GM18511 (cell line): ENCODE measurements around the gene LYZL1.
"Not testable (repeated sequence)": the region's sequence is repeated elsewhere in the genome, so short reads cannot be mapped to it uniquely, and the experiment has no call there.

Experiments
- ATAC-seq: cut with Tn5 transposase; IDR thresholded peaks from one replicate; pipeline ENCODE4 v1.9.1; 2021; ENCODE audit warnings: mild to moderate bottlenecking, moderate library complexity; ENCODE audit not compliant: unreplicated experiment

LYZL1 gene

GRCh38 chr10:29259498-29259897 is 29.4 kb upstream of the LYZL1 start:
- ATAC-seq, result no peak

DNA sequence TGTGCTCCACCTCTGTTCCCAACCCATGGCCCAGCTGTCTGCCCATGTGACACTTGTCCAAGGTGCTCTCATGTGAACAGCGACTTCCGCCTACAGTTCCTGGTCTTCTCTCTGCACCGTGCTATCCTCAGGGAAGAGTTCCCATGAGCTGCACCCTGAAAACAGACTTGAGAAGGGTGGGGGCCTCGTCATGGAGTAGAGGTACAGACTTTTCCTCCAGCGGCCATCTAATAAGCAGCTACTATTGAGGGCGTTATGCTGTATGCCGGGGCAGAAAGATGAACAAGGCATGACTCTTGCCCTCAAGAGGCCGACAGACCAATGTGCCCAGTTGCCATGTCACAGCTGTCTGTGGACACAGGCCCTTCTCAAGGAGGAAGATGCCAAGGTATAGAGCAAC is 25.4 kb upstream of the LYZL1 start:
- ATAC-seq, result no peak

DNA sequence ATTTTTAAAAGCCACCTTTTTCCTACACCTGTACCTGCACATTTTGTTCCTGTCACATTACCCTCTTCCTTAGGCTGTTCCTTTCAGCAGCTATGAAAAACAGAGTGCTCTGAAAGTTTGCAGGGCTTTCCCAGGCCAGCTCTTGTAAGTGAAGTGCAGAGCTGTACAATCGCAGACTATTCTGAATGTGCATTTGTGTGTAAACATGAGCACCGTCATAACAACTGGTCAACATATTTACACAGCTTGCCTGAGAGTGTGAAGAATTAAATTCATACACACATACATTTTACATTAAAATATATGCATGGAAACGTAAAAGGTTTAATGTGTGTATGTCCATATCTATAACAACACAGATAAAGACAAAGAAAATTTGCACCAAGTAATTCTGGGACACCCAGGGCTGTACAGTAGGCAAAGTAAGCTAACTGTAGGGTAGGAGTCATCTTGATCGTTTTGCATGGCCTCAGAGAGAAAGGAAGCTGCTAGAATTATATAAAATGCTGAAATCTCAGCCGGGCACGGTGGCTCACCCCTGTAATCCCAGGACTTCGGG is 23.6 kb upstream of the LYZL1 start:
- no peak for ATAC-seq

DNA sequence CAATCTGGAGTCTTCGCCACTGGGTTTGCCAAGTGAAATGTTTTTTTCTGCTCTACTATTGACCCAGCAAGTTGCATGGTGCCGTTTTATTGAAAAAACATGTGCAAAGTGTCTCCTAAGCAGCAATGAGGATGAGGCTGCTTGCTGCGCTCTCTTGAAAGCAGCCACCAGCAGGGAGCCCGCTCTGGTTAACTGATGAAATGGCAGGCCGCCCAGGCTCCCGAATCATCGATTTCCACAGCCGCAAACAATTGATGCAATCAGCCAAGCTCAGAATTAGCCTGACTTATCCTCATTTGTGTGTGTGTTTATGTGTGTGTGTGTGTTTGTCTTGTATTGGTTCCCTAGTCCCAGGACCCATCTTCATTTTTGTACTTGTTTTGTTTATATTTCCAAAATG is 22.2 kb upstream of the LYZL1 start:
- ATAC-seq, result no peak

- no peak for ATAC-seq
Observed at GRCh38 chr10:29268011-29268410, 20.9 kb upstream of the LYZL1 start.

GRCh38 chr10:29269486-29269885 is 19.4 kb upstream of the LYZL1 start:
- no peak for ATAC-seq

DNA sequence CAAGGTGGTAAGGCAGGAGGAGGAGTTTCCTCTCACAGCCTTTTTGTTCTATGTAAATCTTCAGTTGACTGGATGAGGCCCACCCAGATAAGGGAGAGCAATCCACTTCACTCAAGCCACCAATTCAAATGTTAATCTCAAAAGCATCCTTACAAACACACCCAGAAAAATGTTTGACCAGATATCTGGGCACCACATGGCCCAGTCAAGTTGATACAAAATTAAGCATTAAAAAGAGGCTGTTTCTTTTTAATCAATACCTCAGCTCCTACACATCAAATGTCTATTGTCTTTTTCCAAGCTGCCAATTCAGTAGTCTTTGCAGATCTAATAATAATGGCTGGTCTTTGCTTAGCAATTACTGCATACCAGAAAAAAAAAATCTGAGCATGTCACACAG is 18.0 kb upstream of the LYZL1 start:
- ATAC-seq, result no peak

DNA sequence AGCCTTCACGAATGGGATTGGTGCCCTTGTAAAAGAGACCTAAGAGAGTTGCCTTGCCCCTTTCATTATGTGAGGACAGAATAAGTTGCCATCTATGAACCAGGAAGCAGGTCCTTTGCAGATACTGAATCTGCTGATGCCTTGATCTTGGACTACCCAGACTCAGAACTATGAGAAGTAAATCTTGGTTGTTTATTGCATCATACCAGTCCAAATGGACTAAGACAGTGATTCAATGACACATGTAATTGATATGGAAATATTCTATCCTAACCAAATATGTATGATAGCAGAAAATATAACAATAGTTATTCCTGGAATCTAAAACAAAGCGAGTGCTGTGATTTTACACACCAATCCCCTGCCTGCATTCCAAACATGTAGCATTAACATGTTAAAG is 17.0 kb upstream of the LYZL1 start:
- no peak for ATAC-seq

DNA sequence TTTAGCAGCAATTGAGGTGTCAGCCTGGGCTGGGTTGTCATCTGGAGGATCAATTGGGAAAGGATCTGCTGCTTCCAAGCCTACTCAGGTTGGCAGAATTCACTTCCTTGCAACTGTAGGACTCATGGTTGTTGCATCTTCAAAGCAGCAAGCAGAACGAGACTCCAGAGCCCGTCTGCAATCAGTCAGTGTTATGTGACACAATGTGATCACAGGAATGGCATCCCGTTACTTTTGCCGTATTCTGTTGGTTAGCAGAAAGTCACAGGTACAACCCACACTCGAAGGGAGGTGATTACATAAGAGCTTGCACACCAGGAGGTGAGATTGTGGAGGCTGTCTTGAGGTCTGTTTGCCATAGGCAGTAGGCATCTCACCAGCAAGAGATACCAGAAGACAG is 15.4 kb upstream of the LYZL1 start:
- no peak for ATAC-seq

DNA sequence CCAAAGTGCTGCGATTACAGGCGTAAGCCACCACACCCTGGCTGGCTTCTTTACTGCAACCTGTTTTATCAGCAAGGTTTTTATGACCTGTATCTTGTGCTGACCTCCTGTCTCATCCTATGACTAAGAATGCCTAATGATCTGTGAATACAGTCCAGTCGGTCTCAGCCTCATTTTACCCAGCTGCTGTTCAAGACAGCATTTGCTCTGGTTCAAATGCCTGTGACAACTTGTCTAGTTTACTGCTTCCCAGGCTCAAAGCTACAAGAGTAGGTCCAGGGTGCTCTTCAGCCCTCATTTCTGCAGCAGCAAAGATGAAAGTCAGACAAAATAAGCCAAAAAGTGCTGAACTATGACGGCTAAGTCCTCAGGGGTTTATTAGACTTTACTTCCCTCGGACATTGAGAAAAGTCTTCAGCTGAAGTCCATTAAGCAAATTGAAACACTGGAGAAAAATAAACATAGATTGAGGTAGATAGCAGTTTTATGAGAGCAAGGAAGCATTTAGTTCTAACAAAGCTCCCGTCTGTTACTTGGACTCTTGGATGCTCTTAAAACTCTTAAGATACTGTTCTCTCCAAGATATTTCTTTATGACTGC is 12.5 kb upstream of the LYZL1 start:
- no peak for ATAC-seq

DNA sequence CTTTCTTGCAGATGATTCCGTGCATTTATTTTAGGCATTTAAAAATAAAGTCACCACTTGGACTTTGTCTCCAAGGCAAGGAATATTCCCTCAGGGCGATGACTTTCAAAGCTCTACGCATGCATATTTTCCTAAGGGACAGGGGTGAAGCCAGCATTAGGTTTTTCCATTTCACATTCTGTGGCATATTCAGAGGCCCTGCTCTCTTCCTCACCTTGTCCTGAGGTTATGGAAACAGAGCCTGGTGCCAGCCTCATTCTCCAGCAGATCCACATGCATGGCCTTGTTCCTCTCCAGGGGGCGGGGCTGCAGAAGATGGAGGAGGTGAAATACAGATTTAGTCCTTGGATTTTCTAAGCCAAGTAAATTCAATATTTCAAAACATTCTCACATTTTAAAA is 11.6 kb upstream of the LYZL1 start:
- ATAC-seq, result no peak

DNA sequence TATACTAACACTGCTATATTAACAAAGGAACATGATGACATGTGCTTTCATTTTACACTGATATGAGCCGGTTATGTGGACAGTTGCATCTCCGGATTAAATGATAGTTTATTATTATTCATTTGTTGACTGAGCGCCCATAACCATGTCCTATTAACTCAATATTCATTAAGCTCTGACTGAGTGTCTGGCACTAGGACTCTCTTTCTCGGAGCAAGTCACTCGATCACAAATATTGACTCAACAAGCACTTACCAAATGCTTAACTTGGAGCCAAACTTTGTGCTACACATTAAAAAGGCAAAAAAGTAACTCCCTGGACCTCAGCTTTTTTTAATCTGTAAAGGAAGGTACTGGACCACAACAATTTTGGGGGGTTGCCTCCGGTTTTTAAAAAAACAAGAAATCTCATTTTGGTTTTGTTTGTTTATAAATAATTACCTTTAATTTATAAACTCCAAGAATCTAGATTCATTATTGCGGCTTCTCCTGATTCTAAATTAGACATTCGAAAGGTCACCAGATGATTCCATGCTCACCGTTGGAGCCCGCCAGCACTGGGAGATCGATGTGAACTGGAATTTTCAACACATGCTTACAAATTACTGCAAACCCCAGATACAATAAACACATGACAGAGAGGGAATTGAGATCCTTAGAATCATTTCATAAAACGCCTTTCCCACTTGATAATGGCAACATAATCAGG is 8.9 kb upstream of the LYZL1 start:
- no peak for ATAC-seq

- ATAC-seq, result no peak
Observed at GRCh38 chr10:29280488-29280840, 8.4 kb upstream of the LYZL1 start.

- peak; percentile 75 for ATAC-seq
Observed at GRCh38 chr10:29285624-29286051, 3.2 kb upstream of the LYZL1 start.

DNA sequence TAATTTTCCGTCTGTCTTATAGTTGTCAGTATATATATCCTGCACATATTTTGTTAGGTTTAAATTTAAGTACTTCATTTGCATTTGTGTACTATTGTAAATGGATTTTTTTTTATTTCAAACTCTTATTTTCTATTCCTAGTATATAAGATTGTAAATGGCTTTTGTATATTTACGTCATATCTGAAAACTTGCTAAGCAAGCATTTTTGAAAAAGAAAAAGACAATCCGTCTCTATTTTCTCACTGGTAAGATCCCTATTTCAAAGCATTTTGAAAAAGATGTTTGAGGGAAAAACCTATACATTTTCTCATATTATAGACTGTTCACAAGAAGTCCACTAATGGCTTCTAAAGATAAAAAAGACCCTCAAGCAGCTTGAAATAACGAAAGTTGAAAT is 1.2 kb upstream of the LYZL1 start:
- ATAC-seq, result no peak

- ATAC-seq, result not testable (repeated sequence)
Observed at GRCh38 chr10:29291561-29291960, 2.7 kb downstream of the LYZL1 start.

DNA sequence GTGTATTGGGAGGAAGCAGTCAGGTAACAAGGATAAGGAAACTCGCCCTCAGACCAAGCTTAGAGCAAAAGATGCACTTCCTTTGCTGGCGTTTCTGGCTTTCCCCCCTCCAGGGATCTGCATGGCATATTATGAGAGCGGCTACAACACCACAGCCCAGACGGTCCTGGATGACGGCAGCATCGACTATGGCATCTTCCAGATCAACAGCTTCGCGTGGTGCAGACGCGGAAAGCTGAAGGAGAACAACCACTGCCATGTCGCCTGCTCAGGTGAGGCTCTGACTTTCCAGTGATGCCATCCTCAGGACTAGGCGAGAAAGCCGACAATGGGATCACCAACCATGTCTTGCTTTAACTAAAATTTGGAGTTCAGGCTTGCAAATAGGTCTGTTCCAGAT is 3.5 kb downstream of the LYZL1 start:
- not testable (repeated sequence) for ATAC-seq

GRCh38 chr10:29295813-29296212 is 6.9 kb downstream of the LYZL1 start:
- no peak for ATAC-seq

- ATAC-seq, result no peak
Observed at GRCh38 chr10:29297678-29298077, 8.8 kb downstream of the LYZL1 start.

- no peak for ATAC-seq
Observed at GRCh38 chr10:29301359-29301910, 12.6 kb downstream of the LYZL1 start.

GRCh38 chr10:29302499-29302898 is 13.6 kb downstream of the LYZL1 start:
- ATAC-seq, result no peak

DNA sequence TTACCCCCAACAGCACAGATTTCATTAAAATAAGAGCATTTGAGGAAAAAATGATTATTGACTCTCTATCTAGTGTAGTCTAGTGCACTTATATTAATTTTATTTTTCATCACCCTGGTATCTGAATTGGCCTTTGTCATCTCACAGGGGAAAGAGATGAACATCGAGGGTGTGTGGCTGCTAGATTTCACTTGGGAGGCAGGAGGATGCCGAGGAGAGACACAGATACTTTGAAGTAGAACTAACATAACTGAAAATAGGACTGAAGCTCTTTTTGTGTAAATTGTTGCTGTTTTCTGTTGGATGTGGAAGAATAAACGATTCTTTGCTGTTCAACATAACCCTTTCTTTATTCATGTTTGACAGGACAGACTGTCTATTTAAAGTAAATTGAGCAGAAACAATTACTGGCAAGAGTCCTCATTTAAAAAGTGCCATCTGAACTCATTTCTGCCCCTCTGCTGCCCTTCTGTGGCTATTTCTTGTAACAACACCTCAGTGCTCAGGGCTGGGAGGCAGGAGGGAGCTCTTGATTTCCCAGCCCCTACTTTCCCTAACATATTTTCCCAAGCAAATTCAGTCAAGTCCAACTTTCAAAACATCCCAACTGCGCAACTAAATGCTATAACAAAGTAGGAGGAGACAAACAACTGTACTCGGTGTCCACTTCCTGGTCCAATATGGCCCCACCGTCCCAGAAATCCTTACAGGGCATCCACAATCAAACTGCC is 15.6 kb downstream of the LYZL1 start:
- peak; percentile 63 for ATAC-seq
